ENCODE measurements around the gene NLRX1.

NLRX1 gene

DNA sequence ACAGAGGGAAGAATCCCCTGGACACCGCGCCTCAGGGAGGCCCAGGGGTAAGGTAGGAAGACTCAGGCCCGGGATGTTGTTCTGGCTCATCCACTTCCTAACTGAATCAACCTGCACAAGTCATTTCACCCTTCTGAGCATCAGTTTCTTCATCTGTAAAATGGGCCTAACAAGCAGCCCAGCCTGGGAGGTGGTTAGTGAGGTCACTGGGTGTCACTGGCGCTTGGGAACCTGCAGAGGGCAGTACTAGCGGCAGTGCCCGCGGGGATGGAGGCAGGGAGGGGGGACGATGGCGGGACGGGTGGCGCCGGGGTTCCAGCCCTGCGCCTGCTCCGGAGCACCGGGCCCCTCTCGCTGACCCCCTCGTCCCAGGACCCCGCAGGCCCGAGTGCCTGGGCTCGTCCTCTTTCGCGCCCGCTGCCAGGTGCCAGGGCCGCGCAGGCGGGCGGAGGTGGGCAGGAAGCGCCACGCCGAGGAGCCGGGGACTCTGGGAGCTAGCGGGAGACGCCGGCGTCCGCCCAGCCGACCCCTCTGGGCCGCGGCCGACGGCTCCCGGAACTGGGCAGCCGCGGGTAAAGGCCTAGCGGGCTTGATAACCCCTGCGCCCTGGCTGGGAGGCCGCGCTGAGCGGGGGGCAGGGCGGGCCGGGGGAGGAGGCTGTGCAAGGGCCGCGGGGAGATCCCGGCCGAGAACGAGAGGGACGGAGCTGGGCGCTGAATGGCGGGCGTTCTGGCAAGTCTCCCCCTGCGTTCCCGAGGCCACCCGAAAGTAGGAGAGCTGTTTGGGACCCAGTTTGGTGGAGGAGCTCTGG, at the start of gene NLRX1:
TSS of gene NLRX1 (plus strand) at position 255 of the 811 bp plus-strand sequence. CDS start 2,679 bp downstream, outside the sequence.
- TF ChIP-seq, protein P1, sequence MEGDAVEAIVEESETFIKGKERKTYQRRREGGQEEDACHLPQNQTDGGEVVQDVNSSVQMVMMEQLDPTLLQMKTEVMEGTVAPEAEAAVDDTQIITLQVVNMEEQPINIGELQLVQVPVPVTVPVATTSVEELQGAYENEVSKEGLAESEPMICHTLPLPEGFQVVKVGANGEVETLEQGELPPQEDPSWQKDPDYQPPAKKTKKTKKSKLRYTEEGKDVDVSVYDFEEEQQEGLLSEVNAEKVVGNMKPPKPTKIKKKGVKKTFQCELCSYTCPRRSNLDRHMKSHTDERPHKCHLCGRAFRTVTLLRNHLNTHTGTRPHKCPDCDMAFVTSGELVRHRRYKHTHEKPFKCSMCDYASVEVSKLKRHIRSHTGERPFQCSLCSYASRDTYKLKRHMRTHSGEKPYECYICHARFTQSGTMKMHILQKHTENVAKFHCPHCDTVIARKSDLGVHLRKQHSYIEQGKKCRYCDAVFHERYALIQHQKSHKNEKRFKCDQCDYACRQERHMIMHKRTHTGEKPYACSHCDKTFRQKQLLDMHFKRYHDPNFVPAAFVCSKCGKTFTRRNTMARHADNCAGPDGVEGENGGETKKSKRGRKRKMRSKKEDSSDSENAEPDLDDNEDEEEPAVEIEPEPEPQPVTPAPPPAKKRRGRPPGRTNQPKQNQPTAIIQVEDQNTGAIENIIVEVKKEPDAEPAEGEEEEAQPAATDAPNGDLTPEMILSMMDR (conservative IDR thresholded peaks at IDR 0.05; ENCODE audit: low read depth, low read length), result peak; percentile 80
- H3K4me3 ChIP-seq (ENCODE audit: low read depth, low read length), result peak within 1 kb of the TSS; percentile 71
- peak; percentile 83 for DNase-seq (ENCODE audit: low read depth)

- DNase-seq (ENCODE audit: low read depth), result no peak
- TF ChIP-seq, protein P1 (conservative IDR thresholded peaks at IDR 0.05; ENCODE audit: low read depth, low read length), result no peak
- no peak overlapping the region for H3K4me3 ChIP-seq (ENCODE audit: low read depth, low read length)
Measured at GRCh38 chr11:119118946-119119345, 49.6 kb upstream of the NLRX1 start.

DNA sequence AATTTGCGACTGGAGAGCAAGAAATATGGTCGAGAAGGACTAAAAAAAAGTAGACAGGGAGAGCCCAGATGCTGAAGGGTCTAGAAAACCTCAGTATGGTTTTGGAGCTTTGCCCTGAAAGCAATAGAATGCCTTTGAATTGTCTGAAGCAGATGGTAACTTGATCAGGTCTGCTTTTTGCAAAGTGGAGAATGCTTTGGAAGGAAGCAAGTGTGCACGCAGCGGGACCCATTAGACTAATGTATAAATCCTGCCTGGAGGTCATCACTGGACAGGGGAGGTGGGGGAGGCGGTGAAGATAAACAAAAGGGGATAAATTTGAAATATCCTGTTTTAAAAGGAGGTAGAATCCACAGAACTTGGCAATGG, 47.9 kb upstream of the NLRX1 start:
- peak overlapping the region; percentile 62 for H3K4me3 ChIP-seq (ENCODE audit: low read depth, low read length)
- DNase-seq (ENCODE audit: low read depth), result peak; percentile 86
- TF ChIP-seq, protein P1 (conservative IDR thresholded peaks at IDR 0.05; ENCODE audit: low read depth, low read length), result no peak

DNA sequence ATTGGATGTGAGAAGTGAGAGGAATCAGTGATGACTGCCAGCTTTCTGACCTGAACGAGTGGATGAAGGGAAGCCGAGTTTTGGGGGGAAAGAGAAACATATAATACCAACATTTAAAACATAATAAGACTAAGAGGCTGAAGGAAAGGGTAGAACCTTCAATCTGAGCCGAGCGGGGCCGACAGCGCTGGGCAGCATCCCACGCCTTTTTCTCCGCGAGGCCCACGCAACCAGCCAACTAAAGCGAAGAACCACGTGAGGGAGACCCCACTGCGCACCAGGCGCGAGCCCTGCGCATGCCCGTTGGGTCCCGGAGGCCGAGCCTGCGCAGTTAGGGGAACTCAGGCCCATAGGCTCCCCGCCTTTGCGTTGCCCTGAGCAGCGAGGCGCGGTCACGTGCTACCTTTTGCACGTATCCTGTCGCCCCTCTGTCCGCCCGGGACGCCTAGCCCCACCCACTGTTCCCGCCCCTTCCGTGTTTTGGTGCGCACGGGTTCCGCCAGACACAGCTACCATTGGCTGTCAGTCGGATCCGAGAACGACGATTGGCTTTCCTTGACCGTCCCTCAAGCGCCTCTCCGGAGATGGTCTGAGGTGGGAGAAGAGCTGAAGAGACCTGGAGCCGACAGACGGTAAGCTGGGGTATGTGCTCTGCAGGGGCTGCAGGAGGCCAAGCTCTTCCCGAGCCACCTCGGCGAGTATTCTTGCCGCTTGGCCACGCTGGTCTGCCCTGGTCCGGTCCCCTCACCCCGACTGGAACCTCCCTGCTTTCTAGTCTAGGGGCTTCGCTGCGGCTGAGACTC, 47.3 kb upstream of the NLRX1 start, which contains the start of gene HINFP:
TSS of gene HINFP (plus strand) at position 573 of the 803 bp plus-strand sequence. CDS start 5,365 bp downstream, outside the sequence.
- DNase-seq (ENCODE audit: low read depth), result peak; percentile 100
- TF ChIP-seq, protein P1 (conservative IDR thresholded peaks at IDR 0.05; ENCODE audit: low read depth, low read length), result no peak
- H3K4me3 ChIP-seq (ENCODE audit: low read depth, low read length), result peak within 1 kb of the TSS; percentile 79

DNA sequence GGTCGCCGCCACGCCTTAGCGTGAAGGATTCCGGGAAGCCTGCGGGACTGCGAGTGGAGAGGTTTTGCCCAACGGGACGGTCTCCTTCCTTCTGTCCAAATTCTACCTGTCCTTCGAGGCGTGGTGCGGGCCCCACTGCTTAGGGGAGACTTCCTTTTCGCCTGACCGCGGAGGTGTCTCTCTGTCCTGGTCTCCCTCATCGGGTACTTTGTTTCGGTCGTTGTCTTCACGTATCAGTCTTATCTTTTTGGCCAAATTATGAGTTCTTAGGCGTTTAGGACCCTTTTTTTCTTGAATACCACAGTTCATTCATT, 46.8 kb upstream of the NLRX1 start:
- H3K4me3 ChIP-seq (ENCODE audit: low read depth, low read length), result peak overlapping the region; percentile 79
- TF ChIP-seq, protein P1 (conservative IDR thresholded peaks at IDR 0.05; ENCODE audit: low read depth, low read length), result no peak
- DNase-seq (ENCODE audit: low read depth), result no peak

- TF ChIP-seq, protein P1 (conservative IDR thresholded peaks at IDR 0.05; ENCODE audit: low read depth, low read length), result no peak
- DNase-seq (ENCODE audit: low read depth), result no peak
- no peak overlapping the region for H3K4me3 ChIP-seq (ENCODE audit: low read depth, low read length)
Measured at GRCh38 chr11:119125821-119126220, 42.7 kb upstream of the NLRX1 start.
